ENCODE data around the gene CD160.

- TF ChIP-seq, protein P1, sequence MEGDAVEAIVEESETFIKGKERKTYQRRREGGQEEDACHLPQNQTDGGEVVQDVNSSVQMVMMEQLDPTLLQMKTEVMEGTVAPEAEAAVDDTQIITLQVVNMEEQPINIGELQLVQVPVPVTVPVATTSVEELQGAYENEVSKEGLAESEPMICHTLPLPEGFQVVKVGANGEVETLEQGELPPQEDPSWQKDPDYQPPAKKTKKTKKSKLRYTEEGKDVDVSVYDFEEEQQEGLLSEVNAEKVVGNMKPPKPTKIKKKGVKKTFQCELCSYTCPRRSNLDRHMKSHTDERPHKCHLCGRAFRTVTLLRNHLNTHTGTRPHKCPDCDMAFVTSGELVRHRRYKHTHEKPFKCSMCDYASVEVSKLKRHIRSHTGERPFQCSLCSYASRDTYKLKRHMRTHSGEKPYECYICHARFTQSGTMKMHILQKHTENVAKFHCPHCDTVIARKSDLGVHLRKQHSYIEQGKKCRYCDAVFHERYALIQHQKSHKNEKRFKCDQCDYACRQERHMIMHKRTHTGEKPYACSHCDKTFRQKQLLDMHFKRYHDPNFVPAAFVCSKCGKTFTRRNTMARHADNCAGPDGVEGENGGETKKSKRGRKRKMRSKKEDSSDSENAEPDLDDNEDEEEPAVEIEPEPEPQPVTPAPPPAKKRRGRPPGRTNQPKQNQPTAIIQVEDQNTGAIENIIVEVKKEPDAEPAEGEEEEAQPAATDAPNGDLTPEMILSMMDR (IDR thresholded peaks at IDR 0.05; ENCODE audit: borderline replicate concordance, extremely low read depth, low read length, poor library complexity, severe bottlenecking), result no peak
- TF ChIP-seq EZH2 (IDR thresholded peaks at IDR 0.05; ENCODE audit: borderline replicate concordance, low read depth, low read length, severe bottlenecking), result no peak
These were observed 17.9 kb upstream of the CD160 start for GRCh38 chr1:145701306-145701862.
